Vein endothelial cell (primary cell): ENCODE data around the gene CCDC3. TPM values are rescaled to one million over a fixed set of nuclear protein-coding genes. Genes with fewer than 3 reads are reported as not detected.

Source experiments
- small RNA-seq: library from RNA; depleted of rRNA; stranded (forward); fragments of <200 nt; gene quantifications from one replicate; pipeline ENCODE3, GENCODE V24; 2012
- total RNA-seq: library from RNA; depleted of rRNA; stranded (reverse); fragments of >200 nt; gene quantifications from 2 replicates; pipeline ENCODE4 v1.2.3, GENCODE V29; 2012

CCDC3 gene
- under 0.01 and 0.96 TPM in 2 replicates for total RNA-seq

GRCh38 chr10:13001041-13001886 lies at the start of gene CCDC3:
CCDC3 (minus strand) TSS chr10:13001713; CDS start chr10:13001570, 143 bp downstream.

Small RNAs within 50 kb of the gene (small RNA-seq; reads per million reads assigned to genes)
- gene RNA5SP300, result not detected

Other genes starting within 250 kb of the CCDC3 start
- 82.3 and 83.3 TPM in 2 replicates for gene OPTN, start 98.5 kb upstream of the CCDC3 start, total RNA-seq
- gene MCM10, start 159.8 kb upstream of the CCDC3 start, total RNA-seq, result 5.6 and 18.0 TPM in 2 replicates
- gene UCMA, start 232.7 kb upstream of the CCDC3 start, total RNA-seq, result not detected in 2 replicates